ENCODE data around the gene PLK2.

Gene PLK2

DNA sequence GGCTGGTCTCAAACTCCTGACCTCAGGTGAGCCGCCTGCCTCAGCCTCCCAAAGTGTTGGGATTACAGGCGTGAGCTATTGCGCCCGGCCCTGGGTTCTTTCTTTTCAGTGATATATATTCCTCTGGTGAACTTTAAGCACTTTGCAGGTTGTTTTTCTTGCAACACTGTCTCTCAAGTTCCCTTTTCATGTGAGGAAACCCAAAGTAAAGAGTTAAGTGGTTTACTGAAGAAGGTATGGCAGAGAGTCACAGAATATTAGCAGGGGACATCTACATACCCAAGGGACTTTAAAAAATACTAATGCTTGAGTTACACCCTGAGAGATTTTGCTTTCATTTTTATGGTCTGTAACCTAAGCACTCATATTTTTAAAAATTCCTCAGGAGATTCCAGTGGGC, 24.6 kb upstream of the PLK2 start:
- peak; percentile 49 for DNase-seq
- in situ Hi-C loops (cut with MboI; ENCODE audit: low pct_unique_long_range_greater_than_20kb, low sequenced_read_pairs): loop anchor here (25.0 kb wide), 1 partner anchor 353 kb away; no protein-coding TSS in a partner anchor

DNA sequence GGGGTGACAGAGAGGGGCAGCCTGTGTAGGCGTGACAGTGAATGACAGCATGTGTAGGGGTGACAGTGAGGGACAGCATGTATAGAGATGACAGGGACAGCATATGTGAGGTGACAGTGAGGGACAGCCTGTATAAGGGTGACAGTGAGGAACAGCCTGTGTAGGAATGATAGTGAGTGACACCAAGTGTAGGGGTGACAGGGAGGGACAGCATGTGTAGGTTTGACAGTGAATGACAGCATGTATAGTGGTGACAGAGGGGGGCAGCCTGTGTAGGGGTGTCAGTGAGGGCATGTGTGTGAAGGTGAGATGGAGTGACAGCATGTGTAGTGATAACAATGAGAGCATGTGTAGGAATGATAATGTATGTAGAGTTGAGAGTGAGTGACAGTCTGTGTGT, 22.6 kb upstream of the PLK2 start:
- in situ Hi-C loops (cut with MboI; ENCODE audit: low pct_unique_long_range_greater_than_20kb, low sequenced_read_pairs): loop anchor here (25.0 kb wide), 1 partner anchor 355 kb away; no protein-coding TSS in a partner anchor
- no peak for DNase-seq

DNA sequence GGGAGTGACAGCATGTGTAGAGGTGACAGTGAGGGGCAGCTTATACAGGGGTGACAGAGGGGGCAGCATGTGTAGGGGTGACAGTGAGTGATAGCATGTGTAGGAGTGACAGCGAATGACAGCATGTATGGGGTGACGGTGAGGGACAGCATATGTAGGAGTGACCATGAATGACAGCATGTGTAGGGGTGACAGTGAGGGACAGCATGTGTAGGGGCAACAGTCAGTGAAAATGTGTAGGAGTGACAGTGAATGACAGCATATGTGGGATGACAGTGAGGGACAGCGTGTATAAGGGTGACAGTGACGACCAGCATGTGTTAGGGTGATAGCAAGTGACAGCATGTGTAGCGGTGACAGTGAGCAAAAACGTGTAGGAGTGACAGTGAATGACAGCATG, 21.9 kb upstream of the PLK2 start:
- in situ Hi-C loops (cut with MboI; ENCODE audit: low pct_unique_long_range_greater_than_20kb, low sequenced_read_pairs): loop anchor here (25.0 kb wide), 1 partner anchor 355 kb away; no protein-coding TSS in a partner anchor
- no peak for DNase-seq

DNA sequence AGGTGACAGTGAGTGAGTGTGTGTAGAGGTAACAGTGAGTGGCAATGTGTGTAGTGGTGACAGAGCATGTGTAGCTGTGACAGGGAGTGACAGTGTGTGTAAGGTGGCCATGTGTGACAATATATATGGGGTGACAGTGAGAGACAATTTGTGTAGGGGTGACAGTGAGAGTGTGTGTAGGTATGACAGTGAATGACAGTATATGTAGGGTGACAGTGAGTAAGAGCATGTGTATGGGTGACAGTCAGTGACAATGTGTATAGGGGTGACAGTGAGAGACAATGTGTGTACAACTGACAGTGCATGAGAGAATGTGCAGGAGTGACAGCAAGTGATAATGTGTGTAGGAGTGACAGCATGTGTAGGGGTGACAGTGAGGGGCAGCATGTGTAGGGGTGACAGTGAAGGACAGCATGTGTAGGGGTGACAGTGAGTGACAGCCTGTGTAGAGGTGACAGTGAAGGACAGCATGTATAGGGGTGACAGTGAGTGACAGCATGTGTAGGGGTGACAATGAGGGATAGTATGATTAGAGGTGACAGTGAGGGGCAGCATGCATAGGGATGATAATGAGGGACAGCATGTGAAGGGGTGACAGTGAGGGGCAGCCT, 21.3 kb upstream of the PLK2 start:
- no peak for DNase-seq
- in situ Hi-C loops (cut with MboI; ENCODE audit: low pct_unique_long_range_greater_than_20kb, low sequenced_read_pairs): loop anchor here (25.0 kb wide), 1 partner anchor 356 kb away; no protein-coding TSS in a partner anchor

DNA sequence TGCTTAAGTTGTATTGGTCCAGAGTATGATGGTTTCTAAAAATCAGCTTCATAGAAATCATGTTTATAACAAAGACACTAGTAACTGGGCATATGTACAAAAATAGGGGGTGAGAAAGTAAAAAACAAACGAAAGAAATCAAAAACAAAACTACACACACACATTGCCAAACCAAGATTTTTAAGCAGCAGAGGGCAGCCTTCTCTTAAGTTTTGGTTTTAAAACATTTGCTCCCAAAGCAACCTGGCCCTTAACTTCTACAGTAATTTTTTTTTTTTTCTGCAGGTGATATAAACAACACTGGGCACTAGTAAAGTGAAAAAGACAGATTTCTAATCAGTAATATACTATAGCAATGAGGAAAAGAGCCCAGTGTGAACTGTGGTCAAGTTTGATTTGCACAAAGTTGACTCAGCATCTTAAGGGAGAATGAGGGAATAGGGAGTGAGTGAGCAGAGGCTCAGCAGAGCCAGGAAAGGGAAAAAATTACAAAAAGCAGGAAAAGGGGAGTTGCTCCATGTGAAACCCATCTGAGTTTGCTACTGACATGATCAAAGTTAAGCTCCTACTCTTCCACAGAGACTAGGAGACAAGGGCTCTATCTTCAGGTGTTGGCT, 18.0 kb upstream of the PLK2 start:
- DNase-seq: peak; percentile 62
- in situ Hi-C loops (cut with MboI; ENCODE audit: low pct_unique_long_range_greater_than_20kb, low sequenced_read_pairs): loop anchor here (25.0 kb wide), 1 partner anchor 359 kb away; no protein-coding TSS in a partner anchor

DNA sequence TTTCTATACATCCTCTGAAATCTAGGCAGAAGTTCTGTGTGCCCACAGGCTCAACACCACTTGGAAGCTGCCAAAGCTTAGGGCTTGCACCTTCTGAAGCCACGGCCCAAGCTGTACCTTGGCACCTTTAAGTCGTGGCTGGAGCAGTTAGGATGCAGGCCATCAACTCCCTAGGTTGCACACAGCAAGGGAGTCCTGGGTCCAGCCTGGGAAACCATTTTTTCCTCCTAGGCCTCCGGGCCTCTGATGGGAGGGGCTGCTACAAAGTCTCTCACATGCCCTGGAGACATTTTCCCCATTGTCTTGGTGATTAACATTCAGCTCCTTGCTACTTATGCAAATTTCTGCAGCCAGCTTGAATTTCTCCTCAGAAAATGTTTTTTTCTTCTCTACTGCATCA, 15.5 kb upstream of the PLK2 start:
- DNase-seq: no peak
- in situ Hi-C loops (cut with MboI; ENCODE audit: low pct_unique_long_range_greater_than_20kb, low sequenced_read_pairs): loop anchor here (25.0 kb wide), 1 partner anchor 362 kb away; no protein-coding TSS in a partner anchor

DNA sequence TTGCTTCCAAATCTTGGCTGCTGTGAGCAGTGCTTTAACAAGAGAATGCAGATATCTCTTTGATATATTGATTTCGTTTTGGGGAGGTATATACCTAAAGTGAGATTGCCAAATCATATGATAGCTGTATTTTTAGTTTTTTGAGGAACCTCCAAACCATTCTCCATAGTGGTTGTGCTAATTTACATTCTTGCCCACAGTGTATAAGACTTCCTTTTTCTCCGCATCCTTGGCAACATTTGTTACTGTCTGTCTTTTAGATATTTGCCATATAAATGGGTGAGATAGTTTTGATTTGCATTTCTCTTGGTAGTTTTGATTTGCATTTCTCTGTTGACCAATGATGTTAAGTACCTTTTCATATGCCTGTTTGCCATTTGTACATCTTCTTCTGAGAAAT, 10.0 kb upstream of the PLK2 start:
- DNase-seq: peak; percentile 57
- in situ Hi-C loops (cut with MboI; ENCODE audit: low pct_unique_long_range_greater_than_20kb, low sequenced_read_pairs): loop anchor here (25.0 kb wide), 1 partner anchor 1158 kb away; no protein-coding TSS in a partner anchor

DNA sequence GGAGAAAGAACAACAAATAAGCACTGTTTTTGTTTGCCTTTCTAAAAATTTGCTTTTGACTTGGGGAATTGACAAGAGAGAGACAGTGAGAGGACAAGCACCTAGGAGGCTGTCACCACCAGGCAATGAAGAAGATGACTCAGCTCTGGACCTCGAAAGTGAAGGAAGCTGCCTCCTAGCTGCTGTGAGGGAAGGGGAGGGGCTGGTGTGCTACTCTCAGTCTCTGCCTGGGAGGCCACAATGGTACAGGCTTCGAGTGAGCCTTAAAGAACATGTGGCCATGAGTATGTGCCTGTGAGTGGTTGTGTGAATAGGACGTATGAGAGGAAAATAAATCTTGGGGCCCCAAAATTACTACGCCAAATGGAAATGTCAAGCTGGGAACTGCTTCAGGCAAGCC, 7.1 kb upstream of the PLK2 start:
- peak; percentile 58 for DNase-seq
- in situ Hi-C loops (cut with MboI; ENCODE audit: low pct_unique_long_range_greater_than_20kb, low sequenced_read_pairs): loop anchor here (25.0 kb wide), 1 partner anchor 1155 kb away; no protein-coding TSS in a partner anchor

DNA sequence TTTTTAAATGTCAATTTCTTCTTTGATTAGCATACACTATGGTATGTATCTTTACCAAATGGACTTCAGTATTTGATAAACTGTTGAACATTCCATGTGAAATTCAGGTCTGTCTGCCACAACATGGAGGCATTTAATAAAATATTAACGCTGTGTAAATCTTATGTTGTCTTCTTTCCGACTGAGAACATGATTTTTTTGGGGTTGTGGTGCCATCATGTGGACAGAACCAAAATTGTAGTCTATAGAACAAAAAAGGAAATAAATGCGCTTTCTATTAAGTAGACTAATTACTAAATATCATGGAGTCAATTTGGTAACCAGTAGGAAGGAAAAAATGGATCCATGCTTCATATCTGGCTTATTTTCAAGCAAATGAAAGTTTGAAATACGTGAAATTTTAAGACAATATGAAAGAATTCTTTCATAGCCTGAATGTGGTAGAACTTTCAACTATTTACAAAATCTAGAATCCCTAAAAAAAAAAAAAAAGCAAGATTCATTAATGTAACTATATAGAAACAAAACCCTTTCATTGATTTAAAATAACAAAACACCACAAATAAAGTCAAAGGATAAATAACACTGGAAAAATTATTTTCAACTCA, 2.8 kb upstream of the PLK2 start:
- in situ Hi-C loops (cut with MboI; ENCODE audit: low pct_unique_long_range_greater_than_20kb, low sequenced_read_pairs): loop anchor here (25.0 kb wide), 1 partner anchor 1150 kb away; no protein-coding TSS in a partner anchor

DNA sequence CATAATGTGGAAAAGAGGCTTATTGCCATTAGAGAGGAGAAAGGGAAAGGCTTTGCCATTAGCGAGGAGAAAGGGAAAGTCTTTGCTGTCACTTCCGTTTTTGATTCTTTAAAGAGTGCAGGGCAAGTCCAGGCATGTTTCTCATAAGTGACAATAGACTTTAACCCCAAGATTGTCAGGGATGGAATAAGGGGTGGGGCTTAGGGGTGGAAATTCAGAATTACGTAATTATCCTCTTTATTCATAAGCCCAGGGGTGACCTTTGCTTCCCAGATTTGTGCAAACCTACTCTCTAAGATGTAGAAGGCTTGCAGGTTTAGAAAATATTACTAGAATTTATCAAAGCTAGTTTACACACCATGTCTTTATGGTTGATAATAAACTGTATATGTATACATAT, 2.3 kb upstream of the PLK2 start:
- in situ Hi-C loops (cut with MboI; ENCODE audit: low pct_unique_long_range_greater_than_20kb, low sequenced_read_pairs): loop anchor here (25.0 kb wide), 1 partner anchor 1150 kb away; no protein-coding TSS in a partner anchor
- DNase-seq: peak; percentile 81

More for the DNA sequence above, 2.8 kb upstream of the PLK2 start:
- DNase-seq: peak; percentile 86

DNA sequence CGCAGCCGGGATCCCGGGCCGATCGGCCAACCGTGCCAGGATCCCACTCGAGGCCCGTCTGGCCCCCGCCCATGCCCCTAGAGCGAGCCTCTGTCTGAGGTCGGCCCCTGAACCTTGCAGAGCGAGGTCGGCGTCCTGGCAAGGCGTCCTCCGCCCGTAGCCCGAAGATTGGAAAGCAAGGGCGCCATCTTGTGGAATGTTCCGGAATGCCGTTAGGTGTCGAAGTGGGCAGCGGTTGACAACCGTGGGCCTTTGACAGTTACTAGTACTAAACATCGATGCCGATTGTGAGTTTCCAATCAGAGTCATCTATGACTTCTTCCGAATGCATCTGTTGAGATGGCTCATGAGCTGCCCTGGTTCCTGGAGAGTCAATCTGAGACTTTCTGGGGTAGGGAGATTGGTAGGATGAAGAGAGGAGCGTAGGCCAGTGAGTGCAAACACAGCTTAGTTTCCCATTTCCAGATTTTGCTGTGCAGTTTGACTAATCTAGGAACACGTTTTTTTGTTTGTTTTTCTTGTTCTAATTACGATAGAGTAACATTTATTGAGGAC, 923 bp upstream of the PLK2 start:
- DNase-seq: peak; percentile 95
- in situ Hi-C loops (cut with MboI; ENCODE audit: low pct_unique_long_range_greater_than_20kb, low sequenced_read_pairs): loop anchor here (25.0 kb wide), 1 partner anchor 1149 kb away; no protein-coding TSS in a partner anchor

DNA sequence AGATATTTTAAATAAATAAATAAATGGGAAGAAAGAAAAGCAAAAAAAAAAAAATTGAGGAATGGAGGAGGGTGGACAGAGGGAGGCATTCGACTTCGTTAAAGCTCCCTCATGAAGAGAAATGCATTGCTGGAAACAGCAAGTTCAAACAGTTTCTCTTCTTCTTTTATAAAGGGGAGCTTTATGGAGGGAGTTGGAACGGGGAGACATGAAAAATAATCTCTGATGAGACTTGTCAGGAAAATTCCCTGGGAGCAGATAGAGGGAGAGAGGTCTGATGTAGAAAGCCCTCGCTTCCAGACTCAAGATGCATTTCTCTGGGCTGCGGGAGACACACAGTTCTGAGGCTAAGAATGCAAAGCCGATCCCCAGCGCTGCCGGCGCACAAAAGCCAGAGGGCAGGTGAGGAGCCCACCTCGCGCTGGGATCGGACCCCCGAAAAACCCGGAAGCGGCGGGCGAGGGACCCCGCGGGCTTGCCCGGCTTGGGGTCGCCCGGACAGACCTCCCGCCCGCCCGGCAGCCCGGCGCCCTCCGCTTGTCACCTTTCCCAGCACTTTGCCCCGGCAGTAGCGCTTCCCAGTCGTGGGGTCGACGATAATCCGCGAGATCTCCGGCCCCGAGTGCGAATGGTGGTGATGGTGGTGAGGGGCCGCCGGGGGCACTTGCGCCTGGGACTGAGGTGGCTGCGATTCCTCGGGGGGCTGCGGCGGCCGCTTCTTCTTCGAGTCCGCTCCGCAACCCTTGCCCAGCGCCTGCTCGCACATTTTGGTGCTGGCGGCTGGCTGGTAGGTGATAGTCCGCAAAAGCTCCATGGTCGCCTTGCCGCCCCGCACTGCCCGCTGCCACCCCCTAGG, 512 bp downstream of the PLK2 start:
- peak; percentile 53 for DNase-seq
- in situ Hi-C loops (cut with MboI; ENCODE audit: low pct_unique_long_range_greater_than_20kb, low sequenced_read_pairs): loop anchor here (25.0 kb wide), 1 partner anchor 1147 kb away; no protein-coding TSS in a partner anchor

DNA sequence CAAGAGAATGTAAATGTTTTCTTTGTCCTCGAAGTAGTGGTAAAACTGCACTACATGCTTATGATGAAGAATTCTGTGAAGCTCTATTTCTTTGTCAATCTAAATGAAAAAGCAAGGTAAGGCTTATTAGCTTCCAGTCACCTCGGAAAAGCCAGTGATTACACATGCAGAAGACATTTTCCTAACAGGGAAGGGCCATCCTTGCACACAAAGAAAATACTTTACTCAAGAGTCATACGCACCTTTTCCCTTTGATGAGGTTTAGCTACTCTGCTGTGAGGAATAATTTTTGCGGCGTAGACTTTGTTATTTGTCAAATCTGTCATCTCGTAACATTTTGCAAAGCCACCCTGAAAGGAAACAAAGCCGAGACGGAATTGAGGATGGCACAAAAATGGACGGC, 1.1 kb downstream of the PLK2 start:
- DNase-seq: no peak
- in situ Hi-C loops (cut with MboI; ENCODE audit: low pct_unique_long_range_greater_than_20kb, low sequenced_read_pairs): loop anchor here (25.0 kb wide), 1 partner anchor 1146 kb away; no protein-coding TSS in a partner anchor

DNA sequence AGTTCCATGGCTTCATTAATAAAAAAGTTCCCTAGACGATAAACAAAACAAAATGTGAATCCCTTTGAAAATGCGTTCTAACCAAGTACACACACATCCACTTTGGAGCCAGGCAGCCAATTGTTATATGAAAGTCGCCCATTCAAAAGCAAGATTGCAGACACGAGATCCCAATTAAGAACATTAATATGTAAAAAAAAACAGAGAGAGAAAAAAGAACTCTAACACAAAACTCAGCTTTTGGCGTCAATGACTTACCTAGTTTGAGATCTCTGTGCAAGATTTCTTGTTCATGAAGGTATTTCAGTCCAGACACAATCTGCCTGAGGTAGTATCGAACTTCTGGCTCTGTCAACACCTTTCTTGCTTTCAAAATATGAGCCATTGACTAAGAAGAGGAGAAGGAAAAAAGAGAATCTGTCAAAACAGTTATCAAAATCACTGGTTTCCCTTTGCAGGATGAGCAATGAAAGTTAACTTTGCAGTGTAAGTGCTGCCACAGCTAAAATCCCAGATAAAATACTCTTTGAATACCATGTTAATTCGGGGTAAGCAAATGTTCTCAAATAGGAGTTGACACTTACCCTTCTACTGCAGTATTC, 1.6 kb downstream of the PLK2 start:
- in situ Hi-C loops (cut with MboI; ENCODE audit: low pct_unique_long_range_greater_than_20kb, low sequenced_read_pairs): loop anchor here (25.0 kb wide), 1 partner anchor 1146 kb away; no protein-coding TSS in a partner anchor
- no peak for DNase-seq

DNA sequence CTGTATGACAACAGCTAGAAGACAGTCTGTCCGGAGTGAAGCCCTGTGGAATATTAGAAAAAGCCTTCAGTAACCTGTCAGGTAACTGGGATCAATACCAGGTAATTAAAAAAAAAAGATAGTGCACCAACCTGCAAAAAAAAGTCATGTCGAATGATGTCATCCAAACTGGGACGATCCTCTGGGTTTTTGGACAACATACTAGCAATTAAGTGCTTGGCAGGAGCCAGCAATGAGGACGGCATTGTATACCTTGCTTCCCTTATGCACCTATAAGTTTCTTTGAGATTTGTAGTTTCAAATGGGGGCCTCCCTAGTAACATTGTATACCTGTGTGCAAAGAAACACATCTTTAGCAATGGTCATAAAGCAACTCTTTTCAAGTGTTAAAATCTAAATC, 2.8 kb downstream of the PLK2 start:
- in situ Hi-C loops (cut with MboI; ENCODE audit: low pct_unique_long_range_greater_than_20kb, low sequenced_read_pairs): loop anchor here (25.0 kb wide), 1 partner anchor 1145 kb away; no protein-coding TSS in a partner anchor

DNA sequence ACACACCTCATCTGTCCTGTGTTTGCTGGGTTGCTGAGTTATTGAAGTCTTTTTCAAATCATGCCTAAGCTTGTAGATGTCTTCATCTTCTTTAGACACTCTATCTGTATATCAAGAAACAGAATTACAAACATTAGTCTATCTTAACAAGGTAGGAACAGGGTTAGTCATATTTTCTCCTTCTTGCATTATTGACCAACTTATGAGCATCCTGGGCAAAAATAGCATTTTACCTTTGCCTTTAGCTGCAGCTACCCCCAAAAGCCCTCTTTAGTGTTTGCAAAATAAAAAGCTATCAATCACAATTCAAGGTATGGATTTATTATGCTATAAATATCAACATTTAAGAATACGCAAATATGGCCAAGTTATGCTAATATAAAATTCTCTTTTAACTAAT, 3.4 kb downstream of the PLK2 start:
- DNase-seq: no peak
- in situ Hi-C loops (cut with MboI; ENCODE audit: low pct_unique_long_range_greater_than_20kb, low sequenced_read_pairs): loop anchor here (25.0 kb wide), 1 partner anchor 1144 kb away; no protein-coding TSS in a partner anchor

More for the DNA sequence above, 2.8 kb downstream of the PLK2 start:
- DNase-seq: no peak

DNA sequence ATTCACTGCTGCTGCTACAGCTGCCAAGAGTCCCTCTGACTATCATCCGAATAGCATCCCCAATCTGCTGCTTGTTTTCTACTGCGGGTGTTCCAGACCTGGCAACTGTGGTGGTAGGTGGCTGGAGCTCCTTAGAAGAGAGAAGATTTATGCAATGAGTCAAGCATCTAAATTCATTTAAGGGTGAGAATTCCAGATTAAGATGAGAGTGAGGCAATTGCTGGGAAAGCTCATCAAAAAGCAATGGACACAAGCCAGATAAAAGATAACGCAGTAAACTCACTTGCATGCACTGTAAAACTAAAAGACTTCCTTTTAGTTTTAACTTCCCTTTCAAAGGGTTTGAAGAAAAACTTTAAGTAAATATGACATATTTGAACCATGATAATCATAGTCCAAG, 3.9 kb downstream of the PLK2 start:
- in situ Hi-C loops (cut with MboI; ENCODE audit: low pct_unique_long_range_greater_than_20kb, low sequenced_read_pairs): loop anchor here (25.0 kb wide), 1 partner anchor 1144 kb away; no protein-coding TSS in a partner anchor
- no peak for DNase-seq

DNA sequence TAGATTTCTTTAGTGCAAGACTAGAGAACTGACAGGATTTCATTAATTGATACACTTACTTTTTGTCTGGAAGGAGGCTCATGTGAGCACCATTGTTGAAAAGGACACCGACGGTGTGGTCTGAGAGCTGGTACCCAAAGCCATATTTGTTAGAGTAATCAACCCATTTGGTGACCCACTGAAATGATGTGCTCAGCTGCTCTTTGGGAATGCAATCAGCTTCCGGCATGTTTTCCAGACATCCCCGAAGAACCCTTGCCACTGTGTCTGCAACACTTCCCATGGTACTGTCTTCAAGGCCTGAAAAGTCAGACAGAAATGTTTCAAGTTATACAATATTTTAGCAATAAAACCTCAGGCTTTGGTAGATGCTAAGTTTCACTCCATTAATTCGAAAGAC, 4.4 kb downstream of the PLK2 start:
- in situ Hi-C loops (cut with MboI; ENCODE audit: low pct_unique_long_range_greater_than_20kb, low sequenced_read_pairs): loop anchor here (25.0 kb wide), 1 partner anchor 1143 kb away; no protein-coding TSS in a partner anchor
- no peak for DNase-seq

Measured in KBM-7 (cell line).